ENCODE results near the gene MTURN. TPM values are rescaled to one million over a fixed set of nuclear protein-coding genes. Genes with fewer than 3 reads are reported as not detected.
A peak's percentile ranks its signal among the peaks of the same experiment; 100 is the strongest.

The MTURN gene
- 20.0 and 20.1 TPM in 2 replicates for total RNA-seq
- long read RNA-seq, full-length matches to known transcripts, result 1 of 3 reads
- long read RNA-seq, partial matches to known transcripts, result 0 of 3 reads
- long read RNA-seq, other reads (novel, unspliced or antisense), result 2 of 3 reads

DNA sequence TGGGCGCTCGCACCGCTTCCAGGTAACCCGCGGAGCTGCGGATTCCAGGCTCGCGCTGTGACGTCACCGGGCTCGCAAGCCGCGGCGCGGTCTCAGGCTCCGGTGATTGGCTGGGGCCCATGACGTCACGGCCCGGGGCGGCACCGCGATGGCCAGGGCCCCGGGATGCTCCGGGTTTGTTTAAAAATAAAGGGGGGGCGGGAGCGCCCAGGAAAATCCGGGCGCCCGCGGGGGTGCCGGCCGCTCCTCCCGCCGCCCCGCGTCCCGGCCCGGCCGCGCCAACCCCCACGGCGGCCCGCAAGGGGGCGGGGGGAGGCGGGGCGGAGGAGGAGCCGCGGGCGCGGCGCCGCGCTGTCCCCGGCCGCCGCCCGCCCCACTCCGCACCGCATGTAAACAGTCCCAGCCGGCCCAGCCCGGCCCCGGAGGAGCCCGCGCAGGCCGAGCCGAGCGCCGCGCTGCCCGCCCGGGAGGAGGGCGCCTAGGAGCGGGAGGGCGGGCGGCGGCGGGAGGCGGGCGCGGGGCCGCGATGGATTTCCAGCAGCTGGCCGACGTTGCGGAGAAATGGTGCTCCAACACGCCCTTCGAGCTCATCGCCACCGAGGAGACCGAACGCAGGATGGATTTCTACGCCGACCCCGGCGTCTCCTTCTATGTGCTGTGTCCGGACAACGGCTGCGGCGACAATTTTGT, at the start of gene MTURN:
MTURN (plus strand) TSS at position 376 of the 690 bp plus-strand sequence; CDS start at position 527, 151 bp downstream.
- Mint-ChIP-seq H3K36me3 (ENCODE audit: insufficient read depth) (no peaks in the 10 kb centered on the region), H3K4me1 (ENCODE audit: low read depth) (peaks cover 7% of the 10 kb centered on the region), H3K27me3 (no peaks in the 10 kb centered on the region), H3K9me3 (ENCODE audit: low read depth) (no peaks in the 10 kb centered on the region), H3K4me3 (ENCODE audit: low read depth) (peak within 1 kb of the TSS; percentile 88), H3K27ac (peak within 1 kb of the TSS; percentile 95)
- peak; percentile 83 for DNase-seq (ENCODE audit: low spot score, unreplicated experiment)
- TF ChIP-seq, protein P1, sequence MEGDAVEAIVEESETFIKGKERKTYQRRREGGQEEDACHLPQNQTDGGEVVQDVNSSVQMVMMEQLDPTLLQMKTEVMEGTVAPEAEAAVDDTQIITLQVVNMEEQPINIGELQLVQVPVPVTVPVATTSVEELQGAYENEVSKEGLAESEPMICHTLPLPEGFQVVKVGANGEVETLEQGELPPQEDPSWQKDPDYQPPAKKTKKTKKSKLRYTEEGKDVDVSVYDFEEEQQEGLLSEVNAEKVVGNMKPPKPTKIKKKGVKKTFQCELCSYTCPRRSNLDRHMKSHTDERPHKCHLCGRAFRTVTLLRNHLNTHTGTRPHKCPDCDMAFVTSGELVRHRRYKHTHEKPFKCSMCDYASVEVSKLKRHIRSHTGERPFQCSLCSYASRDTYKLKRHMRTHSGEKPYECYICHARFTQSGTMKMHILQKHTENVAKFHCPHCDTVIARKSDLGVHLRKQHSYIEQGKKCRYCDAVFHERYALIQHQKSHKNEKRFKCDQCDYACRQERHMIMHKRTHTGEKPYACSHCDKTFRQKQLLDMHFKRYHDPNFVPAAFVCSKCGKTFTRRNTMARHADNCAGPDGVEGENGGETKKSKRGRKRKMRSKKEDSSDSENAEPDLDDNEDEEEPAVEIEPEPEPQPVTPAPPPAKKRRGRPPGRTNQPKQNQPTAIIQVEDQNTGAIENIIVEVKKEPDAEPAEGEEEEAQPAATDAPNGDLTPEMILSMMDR (IDR thresholded peaks at IDR 0.05; ENCODE audit: unreplicated experiment), result no peak

DNA sequence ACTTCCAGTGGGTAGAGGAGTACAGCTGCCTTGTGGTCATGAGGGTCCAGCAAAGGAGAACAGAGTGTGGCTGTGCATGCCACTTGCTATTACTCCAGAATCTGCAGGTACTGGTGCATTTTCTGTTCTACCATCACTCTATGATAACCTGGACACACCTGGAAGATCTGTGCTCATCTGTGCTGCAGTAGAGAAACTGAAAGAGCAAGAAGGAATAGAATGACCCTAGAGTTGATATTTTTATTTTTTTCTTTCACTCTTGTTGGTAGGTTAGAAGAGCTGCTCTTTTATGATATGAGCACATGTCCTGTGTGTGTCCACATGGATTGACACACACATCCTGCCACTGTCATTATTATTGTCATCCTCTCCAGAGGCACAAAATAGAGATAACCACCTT, 48.3 kb upstream of the MTURN start:
- H3K36me3 Mint-ChIP-seq (ENCODE audit: insufficient read depth), result peaks cover 12% of the 10 kb centered on the region
- no peaks in the 10 kb centered on the region for H3K9me3 Mint-ChIP-seq (ENCODE audit: low read depth)
- DNase-seq (ENCODE audit: low spot score, unreplicated experiment), result no peak
- no peaks in the 10 kb centered on the region for H3K27me3 Mint-ChIP-seq
- TF ChIP-seq, protein P1 (IDR thresholded peaks at IDR 0.05; ENCODE audit: unreplicated experiment), result no peak
- no peak overlapping the region for H3K27ac Mint-ChIP-seq
- no peaks in the 10 kb centered on the region for H3K4me1 Mint-ChIP-seq (ENCODE audit: low read depth)
- no peak overlapping the region for H3K4me3 Mint-ChIP-seq (ENCODE audit: low read depth)

DNA sequence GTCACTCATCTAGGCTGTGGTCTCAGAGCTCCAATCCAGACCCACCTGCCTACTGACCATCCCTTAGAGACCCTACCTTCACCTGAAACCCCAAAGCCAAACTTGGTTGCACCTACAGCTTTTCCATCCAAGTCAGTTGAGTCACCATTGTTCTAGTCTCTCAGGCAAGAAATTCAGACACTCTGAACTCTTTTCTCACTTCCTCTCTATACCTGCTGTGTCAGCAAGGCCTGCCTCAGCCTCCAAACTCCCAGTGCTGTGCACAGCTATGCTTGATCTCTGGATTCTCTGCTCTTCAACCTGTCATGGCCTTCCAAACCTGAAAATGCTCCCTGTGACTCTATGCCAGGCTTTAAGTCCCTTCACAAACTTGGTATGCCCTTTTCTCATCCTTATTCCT, 47.4 kb upstream of the MTURN start:
- H3K4me3 Mint-ChIP-seq (ENCODE audit: low read depth), result no peak overlapping the region
- TF ChIP-seq, protein P1 (IDR thresholded peaks at IDR 0.05; ENCODE audit: unreplicated experiment), result no peak
- no peak overlapping the region for H3K27ac Mint-ChIP-seq
- H3K9me3 Mint-ChIP-seq (ENCODE audit: low read depth), result no peaks in the 10 kb centered on the region
- no peaks in the 10 kb centered on the region for H3K4me1 Mint-ChIP-seq (ENCODE audit: low read depth)
- H3K27me3 Mint-ChIP-seq, result no peaks in the 10 kb centered on the region
- peaks cover 13% of the 10 kb centered on the region for H3K36me3 Mint-ChIP-seq (ENCODE audit: insufficient read depth)
- no peak for DNase-seq (ENCODE audit: low spot score, unreplicated experiment)

DNA sequence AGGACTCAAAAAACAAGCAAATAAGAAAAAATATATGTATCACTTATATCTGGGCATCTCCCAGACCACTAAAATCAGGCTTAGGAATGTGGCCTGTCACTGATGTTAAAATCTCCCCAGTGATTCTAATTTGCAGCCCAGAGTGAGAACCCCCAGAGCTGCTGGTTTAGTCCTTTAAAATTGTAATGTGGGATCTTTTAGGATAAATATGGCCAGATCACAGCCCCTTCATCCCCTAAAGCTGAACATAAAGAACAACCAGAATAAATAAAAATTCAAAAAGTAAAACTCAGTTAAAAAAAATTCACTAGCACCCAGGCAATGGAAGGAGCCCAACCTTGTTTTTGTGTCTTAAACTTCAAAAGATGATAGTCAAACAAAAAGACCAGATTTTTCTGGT, 46.4 kb upstream of the MTURN start:
- Mint-ChIP-seq H3K27me3 (no peaks in the 10 kb centered on the region), H3K36me3 (ENCODE audit: insufficient read depth) (peaks cover 15% of the 10 kb centered on the region)

DNA sequence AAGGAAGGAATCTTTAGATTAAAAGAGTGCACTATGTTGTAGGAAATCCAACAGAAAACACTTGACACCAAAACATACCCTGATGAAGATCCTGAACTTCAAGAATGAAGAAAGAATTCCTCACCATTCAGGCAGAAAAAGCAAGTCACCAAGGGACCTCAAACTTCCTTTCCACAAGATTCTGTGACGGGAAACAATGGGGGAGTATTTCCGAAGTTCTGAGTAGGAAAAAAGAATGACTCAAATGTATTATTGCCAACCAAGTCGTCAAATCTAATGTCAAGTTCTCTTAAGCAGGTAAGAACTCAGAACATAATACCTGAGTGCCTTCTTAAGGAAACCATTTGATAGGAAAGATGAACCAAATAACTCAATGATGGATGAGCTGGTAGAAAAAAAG, 44.7 kb upstream of the MTURN start:
- Mint-ChIP-seq H3K9me3 (ENCODE audit: low read depth) (peaks cover 4% of the 10 kb centered on the region), H3K27me3 (no peaks in the 10 kb centered on the region), H3K36me3 (ENCODE audit: insufficient read depth) (peaks cover 24% of the 10 kb centered on the region), H3K27ac (no peak overlapping the region), H3K4me3 (ENCODE audit: low read depth) (no peak overlapping the region), H3K4me1 (ENCODE audit: low read depth) (no peaks in the 10 kb centered on the region)
- no peak for DNase-seq (ENCODE audit: low spot score, unreplicated experiment)
- TF ChIP-seq, protein P1 (IDR thresholded peaks at IDR 0.05; ENCODE audit: unreplicated experiment), result no peak

More for the DNA sequence above, 46.4 kb upstream of the MTURN start:
- no peaks in the 10 kb centered on the region for H3K9me3 Mint-ChIP-seq (ENCODE audit: low read depth)
- DNase-seq (ENCODE audit: low spot score, unreplicated experiment), result no peak
- TF ChIP-seq, protein P1 (IDR thresholded peaks at IDR 0.05; ENCODE audit: unreplicated experiment), result no peak
- no peak overlapping the region for H3K4me3 Mint-ChIP-seq (ENCODE audit: low read depth)
- no peak overlapping the region for H3K27ac Mint-ChIP-seq
- H3K4me1 Mint-ChIP-seq (ENCODE audit: low read depth), result no peaks in the 10 kb centered on the region

Measured in progenitor cell of endocrine pancreas (in vitro differentiated cells).